Stomach (tissue), 4 donors: ENCODE data around the gene SOS1.

Experiments
- EP300 ChIP-seq: sonication (generic); formaldehyde crosslinking; IDR thresholded peaks from one replicate; pipeline ENCODE4 v1.6.1; 2017; ENCODE audit warnings: antibody characterized with exemption
- POLR2A ChIP-seq, 4 donors: fragments of 450-650 bp; IDR thresholded peaks; one replicate each; pipeline ENCODE4 v1.6.1; 2016; ENCODE audit warnings: antibody characterized with exemption in 4 of 4, control low read depth in 2 of 4, mild to moderate bottlenecking in 1 of 4, moderate library complexity in 1 of 4
- TF ChIP-seq, protein P1 (sequence below), 7 experiments: fragments of 450-650 bp in 4 of 7; fragments of 200-600 bp in 3 of 7; sonication (generic) in 3 of 7; IDR thresholded peaks; one replicate each; pipeline ENCODE4 v1.5.1; 2016 to 2019; ENCODE audit warnings: antibody characterized with exemption in 7 of 7, control low read depth in 2 of 7, mild to moderate bottlenecking in 1 of 7

GRCh38 chr2:39107156-39107555, 13.7 kb downstream of the SOS1 start:
- TF ChIP-seq, protein P1, sequence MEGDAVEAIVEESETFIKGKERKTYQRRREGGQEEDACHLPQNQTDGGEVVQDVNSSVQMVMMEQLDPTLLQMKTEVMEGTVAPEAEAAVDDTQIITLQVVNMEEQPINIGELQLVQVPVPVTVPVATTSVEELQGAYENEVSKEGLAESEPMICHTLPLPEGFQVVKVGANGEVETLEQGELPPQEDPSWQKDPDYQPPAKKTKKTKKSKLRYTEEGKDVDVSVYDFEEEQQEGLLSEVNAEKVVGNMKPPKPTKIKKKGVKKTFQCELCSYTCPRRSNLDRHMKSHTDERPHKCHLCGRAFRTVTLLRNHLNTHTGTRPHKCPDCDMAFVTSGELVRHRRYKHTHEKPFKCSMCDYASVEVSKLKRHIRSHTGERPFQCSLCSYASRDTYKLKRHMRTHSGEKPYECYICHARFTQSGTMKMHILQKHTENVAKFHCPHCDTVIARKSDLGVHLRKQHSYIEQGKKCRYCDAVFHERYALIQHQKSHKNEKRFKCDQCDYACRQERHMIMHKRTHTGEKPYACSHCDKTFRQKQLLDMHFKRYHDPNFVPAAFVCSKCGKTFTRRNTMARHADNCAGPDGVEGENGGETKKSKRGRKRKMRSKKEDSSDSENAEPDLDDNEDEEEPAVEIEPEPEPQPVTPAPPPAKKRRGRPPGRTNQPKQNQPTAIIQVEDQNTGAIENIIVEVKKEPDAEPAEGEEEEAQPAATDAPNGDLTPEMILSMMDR (IDR thresholded peaks at IDR 0.05) = no peak
- TF ChIP-seq EP300 (no peak), POLR2A (IDR thresholded peaks at IDR 0.05) (no peak)
